Sigmoid colon (tissue), 4 donors: ENCODE measurements around the gene C11orf24.

Experiments used
- CTCF ChIP-seq, 4 experiments: fragments of 450-650 bp in 3 of 4; fragments of 200-600 bp in 1 of 4; IDR thresholded peaks; one replicate each; pipeline ENCODE4 v1.5.1; 2016 to 2019; ENCODE audit warnings: antibody characterized with exemption in 4 of 4, mild to moderate bottlenecking in 3 of 4, moderate library complexity in 2 of 4
- POLR2AphosphoS5 ChIP-seq, 4 donors: sonication (generic); formaldehyde crosslinking; IDR thresholded peaks; one replicate each; pipeline ENCODE4 v1.6.1; 2017; ENCODE audit warnings: antibody characterized with exemption in 4 of 4

GRCh38 chr11:68282861-68283230 lies 11.1 kb upstream of the C11orf24 start:
- TF ChIP-seq CTCF (IDR thresholded peaks at IDR 0.05) (no peak), POLR2AphosphoS5 (IDR thresholded peaks at IDR 0.05) (no peak)
